GM23338 (cell line): Measurements from ENCODE around the gene CD48. TPM values are rescaled to one million over a fixed set of nuclear protein-coding genes. Genes with fewer than 3 reads are reported as not detected.
A peak's percentile ranks its signal among the peaks of the same experiment; 100 is the strongest.

Experiments
- ATAC-seq: fragments of 200-7000 bp; cut with Tn5 transposase; 3 replicates; pipeline ENCODE4 v1.9.1; 2020
- DNase-seq: peaks from one replicate; pipeline ENCODE4 v3.0.0-alpha.2; 2015; ENCODE audit warnings: low spot score
- H2AFZ ChIP-seq: fragments of 200-600 bp; sonication (generic); 2 replicates; pipeline ENCODE4 v1.8.0; 2016; ENCODE audit warnings: antibody characterized with exemption, mild to moderate bottlenecking, moderate library complexity
- H3F3A ChIP-seq: fragments of 200-600 bp; sonication (generic); replicated peaks from 2 replicates; pipeline ENCODE4 v1.8.0; 2017; ENCODE audit warnings: antibody characterized with exemption, mixed run types, low read depth
- H3K27ac ChIP-seq: fragments of 200-600 bp; sonication (generic); 2 replicates; pipeline ENCODE4 v1.6.1; 2016; ENCODE audit warnings: low read depth
- H3K27me3 ChIP-seq: fragments of 200-600 bp; sonication (generic); 2 replicates; pipeline ENCODE4 v1.8.0; 2016; ENCODE audit warnings: mild to moderate bottlenecking, mixed run types, moderate library complexity; ENCODE audit not compliant: insufficient read depth
- H3K36me3 ChIP-seq: fragments of 200-600 bp; sonication (generic); 2 replicates; pipeline ENCODE4 v1.8.0; 2016; ENCODE audit warnings: mild to moderate bottlenecking; ENCODE audit not compliant: insufficient read depth
- H3K4me1 ChIP-seq: fragments of 200-600 bp; sonication (generic); 2 replicates; pipeline ENCODE4 v1.8.0; 2016; ENCODE audit warnings: mild to moderate bottlenecking, moderate library complexity; ENCODE audit not compliant: insufficient read depth
- H3K4me2 ChIP-seq: fragments of 200-600 bp; sonication (generic); 2 replicates; pipeline ENCODE4 v1.7.1; 2017; ENCODE audit warnings: mixed run types
- H3K4me3 ChIP-seq: fragments of 200-600 bp; sonication (generic); 2 replicates; pipeline ENCODE4 v1.6.1; 2016; ENCODE audit warnings: mixed run types
- H3K79me2 ChIP-seq: fragments of 200-600 bp; sonication (generic); replicated peaks from 2 replicates; pipeline ENCODE4 v1.8.0; 2017; ENCODE audit warnings: mild to moderate bottlenecking; ENCODE audit not compliant: insufficient read depth
- H3K9me2 ChIP-seq: fragments of 200-600 bp; sonication (generic); 2 replicates; pipeline ENCODE4 v1.8.0; 2017; ENCODE audit not compliant: insufficient read depth
- H4K20me1 ChIP-seq: fragments of 200-600 bp; sonication (generic); replicated peaks from 2 replicates; pipeline ENCODE4 v1.8.0; 2017; ENCODE audit warnings: mild to moderate bottlenecking; ENCODE audit not compliant: insufficient read depth
- H3K27ac Mint-ChIP-seq: 2 replicates; pipeline ENCODE4 v1.8.0; 2020; ENCODE audit warnings: inconsistent platforms, mild to moderate bottlenecking, moderate library complexity, mixed read lengths
- H3K27me3 Mint-ChIP-seq: 3 replicates; pipeline ENCODE4 v1.8.0; 2022; ENCODE audit warnings: low read depth, mild to moderate bottlenecking, moderate library complexity, mixed read lengths, inconsistent platforms; ENCODE audit not compliant: insufficient read depth, poor library complexity
- H3K36me3 Mint-ChIP-seq: 3 replicates; pipeline ENCODE4 v1.8.0; 2021; ENCODE audit warnings: low read depth, mild to moderate bottlenecking, inconsistent platforms, moderate library complexity, mixed read lengths
- H3K4me1 Mint-ChIP-seq: 3 replicates; pipeline ENCODE4 v1.8.0; 2020; ENCODE audit warnings: mild to moderate bottlenecking, inconsistent platforms, mixed read lengths
- H3K4me3 Mint-ChIP-seq: 3 replicates; pipeline ENCODE4 v1.8.0; 2021; ENCODE audit warnings: moderate library complexity, mild to moderate bottlenecking, inconsistent platforms, mixed read lengths
- H3K9me3 Mint-ChIP-seq: 3 replicates; pipeline ENCODE4 v1.8.0; 2020; ENCODE audit warnings: moderate library complexity, mild to moderate bottlenecking, inconsistent platforms, mixed read lengths
- CREB1 ChIP-seq: fragments of 250-450 bp; sonication (Bioruptor Pico); IDR thresholded peaks from 2 replicates; pipeline ENCODE4 v1.5.0; 2020; ENCODE audit warnings: low read depth, mild to moderate bottlenecking, moderate library complexity
- ETS1 ChIP-seq: IDR thresholded peaks from 2 replicates; pipeline ENCODE4 v1.6.1; 2016; ENCODE audit warnings: antibody characterized with exemption
- EZH2 ChIP-seq: fragments of 200-600 bp; sonication (generic); IDR thresholded peaks from one replicate; pipeline ENCODE4 v1.8.0; 2017; ENCODE audit warnings: antibody characterized with exemption, mild to moderate bottlenecking, low read depth; ENCODE audit not compliant: unreplicated experiment
- EZH2phosphoT487 ChIP-seq: fragments of 200-600 bp; sonication (generic); IDR thresholded peaks from one replicate; pipeline ENCODE4 v1.8.1; 2018; ENCODE audit warnings: antibody characterized with exemption; ENCODE audit not compliant: unreplicated experiment
- JUNB ChIP-seq: IDR thresholded peaks from one replicate; pipeline ENCODE4 v1.6.1; 2016; ENCODE audit warnings: antibody characterized with exemption; ENCODE audit not compliant: unreplicated experiment
- POLR2AphosphoS5 ChIP-seq: IDR thresholded peaks from 2 replicates; pipeline ENCODE4 v1.6.1; 2016; ENCODE audit warnings: antibody characterized with exemption, low read depth
- STAT1 ChIP-seq: IDR thresholded peaks from one replicate; pipeline ENCODE4 v1.6.1; 2016; ENCODE audit warnings: antibody characterized with exemption; ENCODE audit not compliant: unreplicated experiment
- ZNF114 ChIP-seq: fragments of 250-450 bp; sonication (Bioruptor Pico); IDR thresholded peaks from 2 replicates; pipeline ENCODE4 v1.5.0; 2020; ENCODE audit warnings: mild to moderate bottlenecking, moderate library complexity
- ZNF331 ChIP-seq: fragments of 250-450 bp; sonication (Bioruptor Pico); IDR thresholded peaks from 2 replicates; pipeline ENCODE4 v1.5.0; 2020; ENCODE audit warnings: low read depth, mild to moderate bottlenecking, moderate library complexity
- ZNF462 ChIP-seq: fragments of 250-450 bp; sonication (Bioruptor Pico); IDR thresholded peaks from 2 replicates; pipeline ENCODE4 v1.5.0; 2020; ENCODE audit warnings: mild to moderate bottlenecking, moderate library complexity
- polyA plus RNA-seq: library from polyadenylated mRNA; unstranded; fragments of >200 nt; fragmentation: Nextera tagmentation; extraction: Ambion mirVana; gene quantifications from 2 replicates; pipeline ENCODE4 v1.2.1, GENCODE V29; 2016
- total RNA-seq: library from RNA; depleted of rRNA; stranded (reverse); fragments of >200 nt; shearing (Covaris generic); gene quantifications from 2 replicates; pipeline ENCODE4 v1.2.3, GENCODE V29; 2014

CD48 gene
- total and polyA plus RNA-seq, 2 experiments from 2014 or later, result 0.34 to 0.45 TPM

GRCh38 chr1:160645386-160646130 is 66.1 kb downstream of the CD48 start:
- no peaks in the 10 kb centered on the region; the same call in 2 of the 3 replicates for H3K4me1 Mint-ChIP-seq
- peak overlapping the region; percentile 72; the same call in 1 of the 2 replicates for H2AFZ ChIP-seq
- no peaks in the 10 kb centered on the region for H4K20me1 ChIP-seq

More at GRCh38 chr1:160645386-160646130, 66.1 kb downstream of the CD48 start:
- no peaks in the 10 kb centered on the region for H3F3A ChIP-seq
- Mint-ChIP-seq H3K9me3 (no peaks in the 10 kb centered on the region), H3K4me3 (no peak overlapping the region; the same call in 2 of the 3 replicates), H3K27ac (0 out of 2 replicates have a peak overlapping the region, but pooled peaks have one; percentile 17), H3K27me3 (peaks cover 2% of the 10 kb centered on the region), H3K36me3 (no peaks in the 10 kb centered on the region)
- no peak overlapping the region for H3K4me3 ChIP-seq
- no peaks in the 10 kb centered on the region for H3K79me2 ChIP-seq
- H3K4me1 ChIP-seq, result no peaks in the 10 kb centered on the region
- peaks cover under 1% of the 10 kb centered on the region; the same call in 1 of the 2 replicates for H3K9me2 ChIP-seq
- no peak overlapping the region for H3K4me2 ChIP-seq
- DNase-seq, result no peak
- TF ChIP-seq CREB1 (CRISPR knock-in tag) (no peak), POLR2AphosphoS5 (no peak), EZH2 (no peak), ZNF331 (CRISPR knock-in tag) (no peak), EZH2phosphoT487 (no peak), ZNF114 (no peak), ZNF462 (no peak), JUNB (no peak), STAT1 (no peak), ETS1 (no peak)
- no peak overlapping the region for H3K27ac ChIP-seq
- H3K36me3 ChIP-seq, result no peaks in the 10 kb centered on the region
- no peaks in the 10 kb centered on the region for H3K27me3 ChIP-seq
- no peak for ATAC-seq
